Measurements from ENCODE around the gene SPATA2.

DNA sequence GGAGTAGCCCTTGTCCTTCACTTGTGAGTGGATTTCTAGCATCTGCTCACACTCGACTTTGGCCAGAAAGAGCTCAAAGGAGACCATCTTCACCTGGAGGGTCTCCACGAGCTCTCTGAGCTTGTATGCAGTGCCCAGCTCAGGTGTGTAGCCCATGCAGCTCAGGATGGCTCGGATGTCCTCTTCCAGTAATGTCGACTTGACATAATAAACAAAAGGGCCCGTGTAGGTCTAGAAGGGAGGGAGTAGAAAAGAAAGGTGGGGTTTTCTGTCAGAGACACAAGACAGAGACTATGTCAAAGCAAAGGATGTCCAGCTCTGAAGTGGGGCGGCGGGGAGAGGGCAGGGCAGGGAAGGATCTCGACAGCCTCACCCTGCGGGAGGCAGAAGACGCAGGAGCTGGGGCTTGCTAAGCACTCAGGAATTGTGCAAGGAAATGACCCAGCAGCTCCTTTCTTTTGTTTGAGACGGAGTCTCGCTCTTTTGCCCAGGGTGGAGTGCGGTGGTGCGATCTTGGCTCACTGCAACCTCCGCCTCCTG, 8.6 kb downstream of the SPATA2 start:
- TF ChIP-seq, protein P1, sequence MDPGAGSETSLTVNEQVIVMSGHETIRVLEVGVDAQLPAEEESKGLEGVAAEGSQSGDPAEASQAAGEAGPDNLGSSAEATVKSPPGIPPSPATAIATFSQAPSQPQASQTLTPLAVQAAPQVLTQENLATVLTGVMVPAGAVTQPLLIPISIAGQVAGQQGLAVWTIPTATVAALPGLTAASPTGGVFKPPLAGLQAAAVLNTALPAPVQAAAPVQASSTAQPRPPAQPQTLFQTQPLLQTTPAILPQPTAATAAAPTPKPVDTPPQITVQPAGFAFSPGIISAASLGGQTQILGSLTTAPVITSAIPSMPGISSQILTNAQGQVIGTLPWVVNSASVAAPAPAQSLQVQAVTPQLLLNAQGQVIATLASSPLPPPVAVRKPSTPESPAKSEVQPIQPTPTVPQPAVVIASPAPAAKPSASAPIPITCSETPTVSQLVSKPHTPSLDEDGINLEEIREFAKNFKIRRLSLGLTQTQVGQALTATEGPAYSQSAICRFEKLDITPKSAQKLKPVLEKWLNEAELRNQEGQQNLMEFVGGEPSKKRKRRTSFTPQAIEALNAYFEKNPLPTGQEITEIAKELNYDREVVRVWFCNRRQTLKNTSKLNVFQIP (CRISPR knock-in tag; IDR thresholded peaks at IDR 0.05; ENCODE audit: borderline replicate concordance, low read depth) = no peak
- no peak for TF ChIP-seq CSDC2 (CRISPR knock-in tag; IDR thresholded peaks at IDR 0.05)
- TF ChIP-seq, protein P2, sequence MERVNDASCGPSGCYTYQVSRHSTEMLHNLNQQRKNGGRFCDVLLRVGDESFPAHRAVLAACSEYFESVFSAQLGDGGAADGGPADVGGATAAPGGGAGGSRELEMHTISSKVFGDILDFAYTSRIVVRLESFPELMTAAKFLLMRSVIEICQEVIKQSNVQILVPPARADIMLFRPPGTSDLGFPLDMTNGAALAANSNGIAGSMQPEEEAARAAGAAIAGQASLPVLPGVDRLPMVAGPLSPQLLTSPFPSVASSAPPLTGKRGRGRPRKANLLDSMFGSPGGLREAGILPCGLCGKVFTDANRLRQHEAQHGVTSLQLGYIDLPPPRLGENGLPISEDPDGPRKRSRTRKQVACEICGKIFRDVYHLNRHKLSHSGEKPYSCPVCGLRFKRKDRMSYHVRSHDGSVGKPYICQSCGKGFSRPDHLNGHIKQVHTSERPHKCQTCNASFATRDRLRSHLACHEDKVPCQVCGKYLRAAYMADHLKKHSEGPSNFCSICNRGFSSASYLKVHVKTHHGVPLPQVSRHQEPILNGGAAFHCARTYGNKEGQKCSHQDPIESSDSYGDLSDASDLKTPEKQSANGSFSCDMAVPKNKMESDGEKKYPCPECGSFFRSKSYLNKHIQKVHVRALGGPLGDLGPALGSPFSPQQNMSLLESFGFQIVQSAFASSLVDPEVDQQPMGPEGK (CRISPR knock-in tag; IDR thresholded peaks at IDR 0.05; ENCODE audit: borderline replicate concordance) = no peak
- TF ChIP-seq, protein P3, sequence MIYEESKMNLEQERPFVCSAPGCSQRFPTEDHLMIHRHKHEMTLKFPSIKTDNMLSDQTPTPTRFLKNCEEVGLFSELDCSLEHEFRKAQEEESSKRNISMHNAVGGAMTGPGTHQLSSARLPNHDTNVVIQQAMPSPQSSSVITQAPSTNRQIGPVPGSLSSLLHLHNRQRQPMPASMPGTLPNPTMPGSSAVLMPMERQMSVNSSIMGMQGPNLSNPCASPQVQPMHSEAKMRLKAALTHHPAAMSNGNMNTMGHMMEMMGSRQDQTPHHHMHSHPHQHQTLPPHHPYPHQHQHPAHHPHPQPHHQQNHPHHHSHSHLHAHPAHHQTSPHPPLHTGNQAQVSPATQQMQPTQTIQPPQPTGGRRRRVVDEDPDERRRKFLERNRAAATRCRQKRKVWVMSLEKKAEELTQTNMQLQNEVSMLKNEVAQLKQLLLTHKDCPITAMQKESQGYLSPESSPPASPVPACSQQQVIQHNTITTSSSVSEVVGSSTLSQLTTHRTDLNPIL (CRISPR knock-in tag; IDR thresholded peaks at IDR 0.05; ENCODE audit: low read depth) = no peak
- TF ChIP-seq ISL1 (CRISPR knock-in tag; IDR thresholded peaks at IDR 0.05) = no peak
- TF ChIP-seq RARB (CRISPR knock-in tag; IDR thresholded peaks at IDR 0.05) = no peak
- TF ChIP-seq ZFP3 (CRISPR knock-in tag; IDR thresholded peaks at IDR 0.05) = no peak
- TF ChIP-seq, protein P4, sequence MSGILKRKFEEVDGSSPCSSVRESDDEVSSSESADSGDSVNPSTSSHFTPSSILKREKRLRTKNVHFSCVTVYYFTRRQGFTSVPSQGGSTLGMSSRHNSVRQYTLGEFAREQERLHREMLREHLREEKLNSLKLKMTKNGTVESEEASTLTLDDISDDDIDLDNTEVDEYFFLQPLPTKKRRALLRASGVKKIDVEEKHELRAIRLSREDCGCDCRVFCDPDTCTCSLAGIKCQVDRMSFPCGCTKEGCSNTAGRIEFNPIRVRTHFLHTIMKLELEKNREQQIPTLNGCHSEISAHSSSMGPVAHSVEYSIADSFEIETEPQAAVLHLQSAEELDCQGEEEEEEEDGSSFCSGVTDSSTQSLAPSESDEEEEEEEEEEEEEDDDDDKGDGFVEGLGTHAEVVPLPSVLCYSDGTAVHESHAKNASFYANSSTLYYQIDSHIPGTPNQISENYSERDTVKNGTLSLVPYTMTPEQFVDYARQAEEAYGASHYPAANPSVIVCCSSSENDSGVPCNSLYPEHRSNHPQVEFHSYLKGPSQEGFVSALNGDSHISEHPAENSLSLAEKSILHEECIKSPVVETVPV (CRISPR knock-in tag; IDR thresholded peaks at IDR 0.05) = no peak
- TF ChIP-seq BACH2 (CRISPR knock-in tag; IDR thresholded peaks at IDR 0.05; ENCODE audit: borderline replicate concordance) = no peak
